Stimulated activated CD8-positive, alpha-beta memory T cell treated with anti-CD3 and anti-CD28 coated beads, Interleukin-2, amount 100 ng/mL, for 48 hours (primary cell): ENCODE results near the gene TK1.
"Not testable (repeated sequence)": the region's sequence is repeated elsewhere in the genome, so short reads cannot be mapped to it uniquely, and the experiment has no call there.

Source experiments
- DNase-seq, 2 donors: peaks; one replicate each; pipeline ENCODE4 v3.0.0-alpha.2; 2020; ENCODE audit warnings: low read depth in 2 of 2

Gene TK1

GRCh38 chr17:78176548-78177025 lies 10.3 kb downstream of the TK1 start:
- DNase-seq: peak; percentile 60 to 67

DNA sequence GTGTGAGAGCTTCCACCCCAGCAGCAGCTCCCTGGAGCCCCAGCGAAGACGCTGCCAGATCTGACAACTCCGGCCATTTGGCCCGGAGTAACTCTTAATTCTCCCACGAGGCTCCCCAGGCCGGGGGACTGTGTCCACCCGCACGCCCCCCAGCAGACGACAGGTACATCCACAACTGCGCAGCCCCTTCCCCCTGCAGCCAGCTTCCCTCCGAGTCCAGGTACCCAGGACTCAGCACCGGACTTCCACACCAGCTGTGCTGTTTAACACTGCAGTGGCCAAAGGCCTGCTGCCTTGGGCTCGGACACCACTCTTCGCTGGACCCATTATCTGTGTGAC lies 11.2 kb downstream of the TK1 start:
- no peak for DNase-seq

DNA sequence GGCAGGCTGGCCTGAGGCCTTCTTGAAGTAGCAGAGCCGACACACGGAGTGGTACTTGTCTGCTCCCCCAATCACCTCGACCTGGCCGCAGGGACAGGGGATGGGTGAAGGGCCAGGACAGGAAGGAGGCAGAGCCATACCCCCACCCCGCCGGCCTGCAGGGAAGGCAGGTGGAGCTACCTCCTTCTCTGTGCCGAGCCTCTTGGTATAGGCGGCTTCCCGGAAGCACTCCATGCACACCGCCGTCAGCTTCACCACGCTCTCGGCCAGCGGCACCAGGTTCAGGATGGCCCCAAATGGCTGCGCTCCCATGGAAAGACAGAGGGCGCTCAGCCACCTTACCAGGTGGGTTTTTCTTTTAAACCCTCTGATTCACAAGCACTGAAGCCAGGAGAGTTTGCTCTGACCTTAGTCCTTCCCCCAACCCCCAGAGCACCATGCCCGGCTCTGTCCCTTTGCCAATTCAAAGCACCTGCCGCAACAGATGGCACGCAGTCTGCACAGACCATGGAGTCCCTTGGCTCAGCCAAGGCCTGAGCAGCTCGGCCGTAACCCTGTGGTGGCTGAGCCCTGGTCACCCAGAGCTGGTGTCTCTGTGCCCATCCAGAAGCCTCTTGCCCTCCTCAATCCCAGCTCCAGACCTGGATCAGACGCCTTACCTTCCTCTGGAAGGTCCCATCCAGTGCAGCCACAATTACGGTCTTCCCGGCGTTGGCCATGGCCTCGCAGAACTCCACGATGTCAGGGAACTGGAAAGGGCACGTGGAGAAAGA lies 11.8 kb downstream of the TK1 start:
- no peak for DNase-seq

DNA sequence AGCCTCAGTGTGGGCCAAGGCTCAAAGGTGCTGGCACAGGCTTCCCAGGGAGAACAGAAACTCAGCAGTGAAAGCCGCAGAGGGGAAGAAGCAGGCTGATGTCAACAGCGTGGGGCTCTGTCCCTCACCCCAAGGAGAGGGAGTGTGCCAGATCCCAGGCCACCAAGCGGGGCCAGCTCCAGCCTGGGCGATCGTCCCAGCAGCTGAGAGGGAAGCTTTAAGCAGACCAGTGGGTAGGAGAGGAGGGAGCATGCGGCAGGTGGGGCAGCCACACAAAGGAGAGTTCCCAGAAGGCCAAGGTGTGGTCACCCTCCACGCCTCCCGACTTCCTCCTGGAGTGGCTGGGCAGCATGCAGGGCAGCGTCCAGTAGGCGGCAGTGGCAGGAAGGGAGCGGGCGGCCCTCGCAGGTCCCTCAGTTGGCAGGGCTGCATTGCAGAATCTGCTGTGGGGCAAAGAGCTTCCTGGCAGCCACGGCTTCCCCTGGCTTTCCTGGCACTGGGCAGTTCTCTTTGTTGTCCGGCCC lies 12.4 kb downstream of the TK1 start:
- DNase-seq: no peak

GRCh38 chr17:78173097-78173715 lies 13.6 kb downstream of the TK1 start:
- no peak for DNase-seq

- DNase-seq: no peak
These were observed 14.4 kb downstream of the TK1 start for GRCh38 chr17:78172249-78173051.

DNA sequence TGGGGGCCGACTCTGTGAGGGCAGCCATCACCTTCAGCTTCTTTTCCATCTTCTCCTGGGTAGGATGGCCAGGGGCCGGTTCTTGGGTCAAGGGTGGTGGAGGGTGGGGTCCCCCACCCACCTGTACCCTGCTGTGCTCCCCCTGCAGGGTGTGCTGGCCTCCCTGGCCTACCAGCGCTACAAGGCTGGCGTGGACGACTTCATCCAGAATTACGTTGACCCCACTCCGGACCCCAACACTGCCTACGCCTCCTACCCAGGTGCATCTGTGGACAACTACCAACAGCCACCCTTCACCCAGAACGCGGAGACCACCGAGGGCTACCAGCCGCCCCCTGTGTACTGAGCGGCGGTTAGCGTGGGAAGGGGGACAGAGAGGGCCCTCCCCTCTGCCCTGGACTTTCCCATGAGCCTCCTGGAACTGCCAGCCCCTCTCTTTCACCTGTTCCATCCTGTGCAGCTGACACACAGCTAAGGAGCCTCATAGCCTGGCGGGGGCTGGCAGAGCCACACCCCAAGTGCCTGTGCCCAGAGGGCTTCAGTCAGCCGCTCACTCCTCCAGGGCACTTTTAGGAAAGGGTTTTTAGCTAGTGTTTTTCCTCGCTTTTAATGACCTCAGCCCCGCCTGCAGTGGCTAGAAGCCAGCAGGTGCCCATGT lies 15.1 kb downstream of the TK1 start:
- not testable (repeated sequence) for DNase-seq

- no peak for DNase-seq
These were observed 15.9 kb downstream of the TK1 start for GRCh38 chr17:78170692-78171590.

- DNase-seq: peak; percentile 44 to 52
These were observed 17.7 kb downstream of the TK1 start for GRCh38 chr17:78168903-78169793.

DNA sequence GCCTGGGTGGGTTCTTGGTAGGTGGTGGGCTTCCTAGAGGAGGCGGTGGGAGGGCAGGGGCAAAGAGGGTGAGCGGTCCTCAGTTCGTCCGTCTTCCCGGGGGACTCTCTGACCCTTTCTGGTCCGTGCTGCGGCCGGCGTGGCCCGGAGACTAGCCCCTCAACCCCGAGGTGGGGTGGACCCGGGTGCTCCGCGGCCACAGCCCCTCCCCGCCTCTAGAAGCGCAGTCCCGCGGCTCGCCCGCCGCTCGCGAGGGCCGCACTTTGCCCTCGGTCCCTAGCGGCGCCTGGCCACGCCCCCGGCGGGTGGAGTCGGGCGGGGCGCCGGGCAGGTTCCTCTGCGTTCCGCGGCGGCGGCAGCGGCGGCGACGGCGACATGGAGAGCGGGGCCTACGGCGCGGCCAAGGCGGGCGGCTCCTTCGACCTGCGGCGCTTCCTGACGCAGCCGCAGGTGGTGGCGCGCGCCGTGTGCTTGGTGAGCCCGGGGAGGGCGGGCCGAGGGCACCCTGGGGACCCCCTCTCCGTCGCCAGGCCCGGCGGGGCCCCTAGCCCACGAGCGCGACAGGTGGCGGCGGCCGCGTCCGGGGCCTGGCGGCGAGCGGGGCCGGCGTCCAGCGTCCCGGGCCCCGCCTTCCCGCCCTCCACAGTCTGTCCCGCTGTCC lies 18.5 kb downstream of the TK1 start, which contains the start of gene SYNGR2:
TSS of gene SYNGR2 (plus strand) at position 340 of the 661 bp plus-strand sequence. CDS start at position 376, 36 bp downstream.
- peak; percentile 76 to 89 for DNase-seq

- no peak for DNase-seq
These were observed 20.4 kb downstream of the TK1 start for GRCh38 chr17:78166416-78166815.

DNA sequence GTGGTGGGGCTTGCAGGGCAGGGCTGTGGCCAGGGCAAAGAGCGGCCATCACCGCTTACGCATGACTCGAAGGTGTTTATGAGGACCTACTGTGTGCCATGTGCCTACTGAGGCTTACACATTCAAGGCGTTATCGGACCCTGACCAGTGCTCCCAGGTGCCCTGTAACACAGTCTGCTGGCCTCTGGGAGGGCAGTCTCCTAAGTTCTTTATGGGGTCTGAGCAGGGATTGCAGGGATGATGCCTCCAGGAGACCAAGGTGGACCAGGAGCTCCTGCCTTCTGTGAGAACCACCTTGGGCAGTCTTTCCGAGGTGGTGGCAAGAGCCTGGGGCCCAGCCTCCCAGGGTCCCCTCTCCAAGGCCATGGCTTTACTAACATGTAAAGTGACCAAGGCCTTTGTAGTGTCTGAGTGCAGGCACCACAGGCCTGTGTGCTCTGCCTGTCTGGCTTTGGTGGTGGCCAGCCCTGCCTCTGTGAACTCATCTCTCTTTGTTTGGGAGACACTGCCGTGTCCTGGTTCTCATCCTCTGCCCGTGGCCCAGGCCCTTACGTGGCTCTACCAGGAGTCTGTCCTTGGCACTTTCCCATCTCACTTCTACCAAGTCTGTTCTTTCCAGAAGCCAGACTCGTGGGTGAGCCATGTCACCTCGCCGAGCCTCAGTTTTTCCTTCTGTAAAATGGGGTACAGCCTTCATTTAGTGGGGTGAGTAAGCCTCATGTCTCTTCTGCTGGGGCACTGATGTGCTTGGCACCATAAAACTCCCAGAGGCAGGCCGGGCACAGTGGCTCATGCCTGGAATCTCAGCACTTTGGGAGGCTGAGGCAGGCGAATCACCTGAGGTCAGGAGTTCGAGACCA lies 21.9 kb downstream of the TK1 start:
- DNase-seq: no peak

DNA sequence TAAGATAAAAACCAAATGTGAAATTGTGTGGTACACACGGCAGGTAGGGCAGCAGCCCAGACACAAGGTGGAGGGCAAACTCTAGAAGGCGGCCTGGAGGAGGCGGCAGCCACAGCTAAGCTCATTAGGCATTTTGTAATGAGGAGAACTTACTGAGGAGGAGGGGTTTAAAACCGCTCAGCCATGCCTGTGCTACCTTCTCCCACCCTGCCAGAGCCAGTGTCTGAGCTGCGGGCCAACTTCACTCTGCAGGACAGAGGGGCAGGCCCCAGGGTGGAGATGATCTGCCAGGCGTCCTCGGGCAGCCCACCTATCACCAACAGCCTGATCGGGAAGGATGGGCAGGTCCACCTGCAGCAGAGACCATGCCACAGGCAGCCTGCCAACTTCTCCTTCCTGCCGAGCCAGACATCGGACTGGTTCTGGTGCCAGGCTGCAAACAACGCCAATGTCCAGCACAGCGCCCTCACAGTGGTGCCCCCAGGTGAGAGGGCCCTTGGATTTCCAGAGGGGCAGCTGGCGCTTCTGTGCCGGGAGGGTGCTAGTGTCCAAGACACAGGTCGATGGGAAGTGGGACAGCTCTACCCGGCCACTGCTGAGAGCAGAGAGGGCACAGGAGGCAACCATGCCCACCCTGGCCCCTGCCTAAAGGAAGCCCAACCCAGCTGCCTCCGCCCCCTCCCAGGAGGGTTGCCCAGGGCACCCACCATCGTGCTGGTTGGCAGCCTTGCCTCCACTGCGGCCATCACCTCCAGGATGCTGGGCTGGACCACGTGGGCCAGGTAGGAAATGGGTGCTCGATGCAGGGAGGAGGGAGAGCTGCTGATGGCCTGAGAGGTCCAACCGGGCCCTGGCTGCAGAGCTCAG lies 22.7 kb downstream of the TK1 start:
- no peak for DNase-seq

DNA sequence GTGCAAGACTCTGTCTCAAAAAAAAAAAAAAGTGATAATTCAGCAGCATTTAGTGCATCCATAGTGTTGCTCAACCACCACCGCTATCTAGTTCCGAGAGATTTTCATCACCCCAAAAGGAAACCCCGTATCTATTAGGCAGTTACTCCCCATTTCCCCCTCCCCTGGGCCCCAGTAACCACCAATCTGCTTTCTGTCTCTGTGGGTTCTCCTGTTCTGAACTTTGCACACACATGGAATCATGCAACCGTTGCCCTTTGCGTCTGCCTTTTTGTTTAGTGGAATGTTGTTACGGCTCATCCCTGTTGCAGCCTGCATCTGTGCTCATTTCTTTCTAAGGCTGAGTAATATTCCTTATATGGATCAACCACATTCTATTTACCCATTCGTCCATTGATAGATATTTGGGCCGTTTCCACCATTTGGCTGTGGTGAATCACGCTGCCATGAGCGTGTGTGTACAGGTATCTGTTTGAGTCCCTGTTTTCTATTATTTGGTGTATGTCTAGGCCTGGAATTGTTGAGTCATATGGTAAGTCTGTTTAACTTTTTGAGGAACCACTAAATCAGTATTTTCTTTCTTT lies 27.2 kb downstream of the TK1 start:
- no peak for DNase-seq

DNA sequence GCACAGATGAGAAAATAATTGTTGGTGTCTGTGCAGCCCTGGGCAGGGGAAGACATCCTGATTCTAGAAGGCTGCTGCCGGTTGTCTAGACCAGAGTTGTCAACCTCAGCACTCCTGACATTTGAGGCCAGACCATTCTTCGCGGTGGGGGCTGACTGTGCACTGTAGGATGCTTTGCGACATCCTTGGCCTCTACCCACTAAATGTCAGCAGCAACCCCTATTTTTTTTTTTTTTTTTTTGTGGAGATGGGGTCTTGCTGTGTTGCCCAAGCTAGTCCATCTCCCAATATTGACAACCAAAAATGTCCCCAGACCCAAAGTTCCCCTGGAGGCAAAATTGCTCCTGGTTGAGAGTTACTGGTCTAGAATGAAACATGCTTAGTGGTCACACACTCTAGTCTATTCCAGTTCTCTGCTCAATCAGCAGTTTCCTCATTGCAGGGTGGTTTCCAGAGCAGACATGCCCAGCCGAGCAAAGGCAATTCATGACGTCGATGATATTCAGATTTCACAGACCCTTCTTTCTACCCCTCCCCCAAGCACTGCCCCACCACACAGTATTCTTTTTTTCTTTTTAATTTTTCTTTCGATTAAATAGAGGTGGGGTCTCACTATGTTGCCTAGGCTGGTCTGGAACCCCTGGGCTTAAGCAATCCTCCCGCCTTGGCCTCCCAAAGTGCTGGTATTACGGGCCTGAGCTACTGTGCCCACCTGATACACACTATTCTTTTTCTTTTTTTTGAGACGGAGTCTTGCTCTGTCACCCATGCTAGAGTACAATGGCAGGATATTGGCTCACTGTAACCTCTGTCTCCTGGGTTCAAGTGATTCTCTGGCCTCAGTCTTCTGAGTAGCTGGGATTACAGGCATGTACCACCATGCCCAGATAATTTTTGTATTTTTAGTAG lies 31.7 kb downstream of the TK1 start:
- DNase-seq: no peak
